ENCODE data around the gene PLA2G4C.

Gene PLA2G4C

DNA sequence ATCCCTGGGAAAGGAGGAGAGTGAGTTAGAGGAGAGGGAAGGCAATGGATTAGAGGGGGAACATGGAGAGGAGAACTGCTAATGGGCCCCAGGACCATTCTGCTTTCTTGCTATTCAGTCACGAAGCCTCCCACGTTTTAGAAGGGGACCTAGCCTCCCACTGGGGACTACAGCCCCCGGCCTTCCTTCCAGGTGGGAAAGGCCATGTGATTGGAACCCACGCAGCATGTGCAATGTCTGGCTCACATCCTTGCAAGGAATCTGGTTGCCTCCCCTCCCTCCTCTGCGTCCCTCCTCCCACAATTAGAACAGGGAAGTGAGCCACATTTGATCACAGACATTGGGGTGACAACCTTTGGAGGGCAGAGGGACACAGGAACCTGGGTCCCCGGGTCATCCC is 22.5 kb upstream of the PLA2G4C start:
- peaks cover 2% of the 10 kb centered on the region for H3K36me3 ChIP-seq (ENCODE audit: insufficient read depth, low read length)
- H3K27ac ChIP-seq (ENCODE audit: low read depth, low read length), result no peak overlapping the region
- H3K4me3 ChIP-seq (ENCODE audit: low read depth in 1 of 2, low read length in 2 of 2), result no peak overlapping the region
- H3K9ac ChIP-seq (ENCODE audit: low read length), result no peak overlapping the region
- no peaks in the 10 kb centered on the region for H3K4me1 ChIP-seq (ENCODE audit: insufficient read depth, low read length)
- no peaks in the 10 kb centered on the region for H3K9me3 ChIP-seq (ENCODE audit: low read length)
- H3K27me3 ChIP-seq (ENCODE audit: control insufficient read depth in 1 of 2, insufficient read depth in 2 of 2, low read length in 2 of 2), result no peaks in the 10 kb centered on the region

GRCh38 chr19:48127561-48127960 is 16.9 kb upstream of the PLA2G4C start:
- Histone ChIP-seq H3K4me1 (ENCODE audit: insufficient read depth, low read length) (no peaks in the 10 kb centered on the region), H3K27ac (ENCODE audit: low read depth, low read length) (no peak overlapping the region), H3K9ac (ENCODE audit: low read length) (no peak overlapping the region), H3K27me3 (ENCODE audit: control insufficient read depth in 1 of 2, insufficient read depth in 2 of 2, low read length in 2 of 2) (no peaks in the 10 kb centered on the region), H3K4me3 (ENCODE audit: low read depth in 1 of 2, low read length in 2 of 2) (no peak overlapping the region), H3K36me3 (ENCODE audit: insufficient read depth, low read length) (peaks cover 11% of the 10 kb centered on the region), H3K9me3 (ENCODE audit: low read length) (no peaks in the 10 kb centered on the region)

DNA sequence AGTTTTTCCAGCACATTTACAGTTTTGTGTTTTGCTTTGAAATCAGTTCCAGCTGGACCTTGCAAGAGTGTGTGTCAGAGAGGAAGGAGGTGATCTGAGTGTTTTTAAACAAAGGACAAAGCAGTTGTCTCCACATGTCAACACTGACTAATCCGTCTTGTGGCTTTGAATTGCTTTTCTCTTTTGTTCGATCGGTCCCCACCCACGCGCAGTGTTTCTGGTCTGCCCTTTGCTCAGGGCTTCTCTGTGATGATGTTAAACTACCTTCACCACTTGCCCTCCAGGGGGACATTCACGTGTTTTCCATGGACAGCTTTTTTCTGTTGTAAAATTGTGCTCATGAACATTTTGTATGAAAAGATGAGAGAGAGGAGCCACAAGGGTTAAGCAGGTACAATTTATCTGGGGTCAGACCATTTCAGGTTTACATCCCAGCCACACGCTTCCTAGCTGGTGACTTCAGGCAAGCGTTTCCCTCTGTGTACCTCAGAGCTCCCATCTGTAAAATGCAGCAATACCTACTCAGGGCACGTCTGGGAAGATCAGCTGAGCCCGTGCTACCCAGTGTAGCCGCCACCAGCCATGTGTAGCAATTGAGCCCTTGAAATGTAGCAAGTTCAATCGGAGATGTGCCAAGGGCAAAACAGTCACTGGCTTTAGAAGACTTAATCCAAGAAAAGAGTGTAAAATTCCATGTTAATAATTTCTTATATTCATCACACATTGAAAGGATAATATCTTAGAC is 13.5 kb upstream of the PLA2G4C start:
- Histone ChIP-seq H3K4me3 (ENCODE audit: low read depth in 1 of 2, low read length in 2 of 2) (no peak overlapping the region), H3K4me1 (ENCODE audit: insufficient read depth, low read length) (no peaks in the 10 kb centered on the region), H3K9ac (ENCODE audit: low read length) (no peak overlapping the region), H3K9me3 (ENCODE audit: low read length) (no peaks in the 10 kb centered on the region), H3K27me3 (ENCODE audit: control insufficient read depth in 1 of 2, insufficient read depth in 2 of 2, low read length in 2 of 2) (no peaks in the 10 kb centered on the region), H3K36me3 (ENCODE audit: insufficient read depth, low read length) (peaks cover 11% of the 10 kb centered on the region), H3K27ac (ENCODE audit: low read depth, low read length) (no peak overlapping the region)

GRCh38 chr19:48122421-48122820 is 11.8 kb upstream of the PLA2G4C start:
- Histone ChIP-seq H3K9ac (ENCODE audit: low read length) (no peak overlapping the region), H3K36me3 (ENCODE audit: insufficient read depth, low read length) (peaks cover 2% of the 10 kb centered on the region), H3K27me3 (ENCODE audit: control insufficient read depth in 1 of 2, insufficient read depth in 2 of 2, low read length in 2 of 2) (no peaks in the 10 kb centered on the region), H3K9me3 (ENCODE audit: low read length) (no peaks in the 10 kb centered on the region), H3K4me3 (ENCODE audit: low read depth in 1 of 2, low read length in 2 of 2) (no peak overlapping the region), H3K27ac (ENCODE audit: low read depth, low read length) (no peak overlapping the region), H3K4me1 (ENCODE audit: insufficient read depth, low read length) (no peaks in the 10 kb centered on the region)

GRCh38 chr19:48121909-48122371 is 11.3 kb upstream of the PLA2G4C start:
- Histone ChIP-seq H3K4me1 (ENCODE audit: insufficient read depth, low read length) (no peaks in the 10 kb centered on the region), H3K9me3 (ENCODE audit: low read length) (no peaks in the 10 kb centered on the region), H3K4me3 (ENCODE audit: low read depth in 1 of 2, low read length in 2 of 2) (no peak overlapping the region), H3K27ac (ENCODE audit: low read depth, low read length) (no peak overlapping the region), H3K36me3 (ENCODE audit: insufficient read depth, low read length) (no peaks in the 10 kb centered on the region), H3K27me3 (ENCODE audit: control insufficient read depth in 1 of 2, insufficient read depth in 2 of 2, low read length in 2 of 2) (no peaks in the 10 kb centered on the region), H3K9ac (ENCODE audit: low read length) (no peak overlapping the region)

DNA sequence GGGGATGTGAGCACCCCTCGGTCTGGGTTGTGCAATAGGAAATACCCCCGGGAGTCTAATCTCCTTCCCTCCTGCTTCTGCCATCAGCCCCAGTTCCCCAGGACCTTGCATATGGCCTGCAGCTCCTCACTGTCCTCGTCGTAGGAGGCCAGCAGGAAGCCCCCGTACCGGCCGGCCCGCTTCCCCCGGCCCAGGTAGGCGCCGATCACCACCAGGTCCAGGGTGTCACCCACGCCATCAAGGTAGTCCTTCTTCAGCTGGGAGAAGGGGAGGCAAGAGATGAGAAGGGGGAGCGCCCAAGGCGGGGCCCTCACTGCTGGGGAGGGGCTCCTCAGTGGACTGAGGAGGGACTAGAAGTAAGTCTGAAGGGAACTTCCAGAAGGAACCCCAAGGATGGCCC is 10.4 kb upstream of the PLA2G4C start:
- Histone ChIP-seq H3K4me1 (ENCODE audit: insufficient read depth, low read length) (no peaks in the 10 kb centered on the region), H3K9ac (ENCODE audit: low read length) (no peak overlapping the region), H3K27ac (ENCODE audit: low read depth, low read length) (no peak overlapping the region), H3K27me3 (ENCODE audit: control insufficient read depth in 1 of 2, insufficient read depth in 2 of 2, low read length in 2 of 2) (no peaks in the 10 kb centered on the region), H3K36me3 (ENCODE audit: insufficient read depth, low read length) (no peaks in the 10 kb centered on the region), H3K4me3 (ENCODE audit: low read depth in 1 of 2, low read length in 2 of 2) (no peak overlapping the region), H3K9me3 (ENCODE audit: low read length) (no peaks in the 10 kb centered on the region)

DNA sequence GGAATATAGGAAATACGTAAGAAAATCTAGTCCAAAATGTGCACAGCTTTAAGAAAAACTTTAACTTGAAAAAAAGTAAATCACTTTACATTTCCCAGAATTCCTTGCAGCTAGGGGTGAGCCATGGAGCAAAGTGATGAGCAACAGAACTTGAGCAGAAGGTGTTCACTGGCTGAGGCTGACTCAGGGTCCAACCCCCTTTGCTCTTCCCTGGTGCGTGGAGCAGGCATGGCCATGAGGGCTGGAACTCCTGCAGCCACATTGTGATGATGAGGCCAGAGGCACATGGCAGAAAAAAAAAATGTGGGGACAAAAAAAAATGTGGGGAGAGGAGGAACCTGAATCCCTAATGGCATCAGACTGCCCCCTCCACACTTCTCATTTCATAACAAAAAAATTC is 9.9 kb upstream of the PLA2G4C start:
- H3K4me3 ChIP-seq (ENCODE audit: low read depth in 1 of 2, low read length in 2 of 2), result no peak overlapping the region
- no peak overlapping the region for H3K27ac ChIP-seq (ENCODE audit: low read depth, low read length)
- H3K9me3 ChIP-seq (ENCODE audit: low read length), result no peaks in the 10 kb centered on the region
- H3K4me1 ChIP-seq (ENCODE audit: insufficient read depth, low read length), result no peaks in the 10 kb centered on the region
- H3K9ac ChIP-seq (ENCODE audit: low read length), result no peak overlapping the region
- no peaks in the 10 kb centered on the region for H3K27me3 ChIP-seq (ENCODE audit: control insufficient read depth in 1 of 2, insufficient read depth in 2 of 2, low read length in 2 of 2)
- H3K36me3 ChIP-seq (ENCODE audit: insufficient read depth, low read length), result no peaks in the 10 kb centered on the region

DNA sequence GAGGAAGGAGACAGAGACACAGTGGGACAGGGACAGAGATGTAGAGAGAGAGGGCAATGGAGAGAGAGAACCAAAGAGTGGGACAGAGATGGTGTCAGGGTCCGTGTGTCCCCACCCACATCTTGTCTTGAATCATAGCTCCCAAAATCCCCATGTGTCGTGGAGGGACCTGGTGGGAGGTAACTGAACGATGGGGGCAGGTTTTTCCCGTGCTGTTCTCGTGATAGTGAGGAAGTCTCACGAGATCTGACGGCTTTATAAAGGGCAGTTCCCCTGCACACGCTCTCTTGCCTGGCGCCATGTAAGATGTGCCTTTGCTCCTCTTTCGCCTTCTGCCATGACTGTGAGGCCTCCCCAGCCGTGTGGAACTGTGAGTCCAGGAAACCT is 7.5 kb upstream of the PLA2G4C start:
- Histone ChIP-seq H3K36me3 (ENCODE audit: insufficient read depth, low read length) (no peaks in the 10 kb centered on the region), H3K27me3 (ENCODE audit: control insufficient read depth in 1 of 2, insufficient read depth in 2 of 2, low read length in 2 of 2) (no peaks in the 10 kb centered on the region), H3K9ac (ENCODE audit: low read length) (no peak overlapping the region), H3K9me3 (ENCODE audit: low read length) (no peaks in the 10 kb centered on the region), H3K27ac (ENCODE audit: low read depth, low read length) (no peak overlapping the region), H3K4me1 (ENCODE audit: insufficient read depth, low read length) (no peaks in the 10 kb centered on the region), H3K4me3 (ENCODE audit: low read depth in 1 of 2, low read length in 2 of 2) (no peak overlapping the region)

DNA sequence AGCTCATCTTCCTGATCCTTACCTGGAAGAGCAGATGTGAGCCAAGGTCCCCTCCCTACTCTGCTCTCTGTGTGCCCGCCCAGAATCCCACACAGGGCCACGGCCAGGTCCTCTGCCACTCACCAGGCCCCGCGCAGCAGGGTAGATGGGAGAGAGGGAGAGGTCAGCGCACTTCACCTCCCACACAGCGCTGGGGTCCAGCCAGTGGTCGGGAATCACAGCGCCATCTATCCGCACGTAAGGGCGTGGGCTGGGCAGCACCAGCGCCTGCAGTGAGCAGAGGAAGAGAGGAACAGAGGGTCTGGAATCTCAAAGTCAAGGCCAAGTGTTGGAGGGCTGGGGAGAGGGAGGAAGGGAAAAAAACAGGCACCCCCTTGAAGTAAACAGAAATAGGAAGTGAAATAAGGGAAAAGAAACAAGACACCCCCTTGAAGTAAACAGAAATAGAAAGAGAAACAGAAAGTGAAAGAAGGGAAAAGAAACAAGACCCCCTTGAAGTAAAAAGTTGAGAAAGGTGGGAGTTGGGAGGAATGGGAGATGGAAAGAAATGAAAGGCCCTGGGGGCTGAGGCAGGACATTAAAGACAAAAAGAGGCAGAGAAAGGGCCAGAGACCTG is 7.0 kb upstream of the PLA2G4C start:
- Histone ChIP-seq H3K9me3 (ENCODE audit: low read length) (no peaks in the 10 kb centered on the region), H3K27me3 (ENCODE audit: control insufficient read depth in 1 of 2, insufficient read depth in 2 of 2, low read length in 2 of 2) (no peaks in the 10 kb centered on the region), H3K27ac (ENCODE audit: low read depth, low read length) (no peak overlapping the region), H3K4me3 (ENCODE audit: low read depth in 1 of 2, low read length in 2 of 2) (no peak overlapping the region), H3K36me3 (ENCODE audit: insufficient read depth, low read length) (no peaks in the 10 kb centered on the region), H3K4me1 (ENCODE audit: insufficient read depth, low read length) (no peaks in the 10 kb centered on the region), H3K9ac (ENCODE audit: low read length) (no peak overlapping the region)

DNA sequence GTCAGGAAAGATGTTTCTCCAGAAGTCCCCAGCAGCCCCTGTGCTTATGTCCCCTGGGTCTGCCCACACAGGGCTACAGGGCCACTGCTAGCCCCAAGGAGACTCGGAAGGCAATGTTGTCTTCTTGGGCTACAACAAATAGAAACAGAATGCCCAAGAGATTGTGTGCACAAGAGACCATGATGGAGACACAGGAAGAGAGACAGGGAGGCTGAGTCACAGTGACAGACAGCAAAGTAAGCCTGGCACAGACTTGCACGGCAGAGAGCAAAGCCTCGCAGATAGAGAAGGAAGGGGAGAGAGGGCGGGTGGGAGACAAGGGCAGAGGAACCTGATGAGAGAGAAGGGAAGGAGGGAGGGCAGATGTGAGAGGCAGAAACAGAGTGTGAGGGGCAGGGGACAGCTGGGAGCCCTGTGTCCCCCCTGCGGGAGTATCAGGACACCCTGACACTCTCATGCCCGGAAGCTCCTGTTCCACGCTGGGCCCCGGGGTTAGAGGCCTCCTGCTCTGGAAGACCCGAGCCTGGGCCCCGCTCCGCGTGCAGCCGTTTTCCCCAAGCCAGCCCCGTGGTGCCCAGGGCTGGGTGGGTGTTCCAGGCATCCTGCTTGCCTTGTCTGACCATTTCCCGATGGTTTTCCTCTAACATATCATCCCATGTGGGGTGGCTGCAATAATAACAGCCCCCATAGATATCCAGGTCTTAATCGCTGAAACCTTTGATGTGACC is 2.7 kb upstream of the PLA2G4C start:
- H3K27me3 ChIP-seq (ENCODE audit: control insufficient read depth in 1 of 2, insufficient read depth in 2 of 2, low read length in 2 of 2), result no peaks in the 10 kb centered on the region
- H3K36me3 ChIP-seq (ENCODE audit: insufficient read depth, low read length), result no peaks in the 10 kb centered on the region
- peaks cover 9% of the 10 kb centered on the region for H3K4me1 ChIP-seq (ENCODE audit: insufficient read depth, low read length)
- no peak overlapping the region for H3K27ac ChIP-seq (ENCODE audit: low read depth, low read length)
- H3K9me3 ChIP-seq (ENCODE audit: low read length), result no peaks in the 10 kb centered on the region
- no peak overlapping the region for H3K9ac ChIP-seq (ENCODE audit: low read length)
- no peak overlapping the region for H3K4me3 ChIP-seq (ENCODE audit: low read depth in 1 of 2, low read length in 2 of 2)

DNA sequence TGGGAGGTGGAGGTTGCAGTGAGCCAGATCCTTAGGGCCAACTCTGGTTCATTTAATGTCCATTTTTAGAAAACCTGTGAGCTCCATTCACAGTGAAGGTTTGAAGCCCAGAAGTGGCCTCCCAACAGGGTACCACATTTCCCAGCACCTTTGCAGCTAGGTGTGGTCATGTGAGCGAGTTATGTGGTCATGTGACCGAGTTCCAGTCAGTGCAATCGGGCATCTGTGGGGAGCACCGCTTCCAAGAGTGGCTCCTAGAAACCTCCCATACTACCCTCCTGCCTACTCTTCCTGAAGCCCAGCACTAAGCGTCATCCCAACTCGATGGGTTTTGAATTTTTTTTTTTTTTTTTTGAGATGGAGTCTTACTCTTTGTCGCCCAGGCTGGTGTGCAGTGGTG is 663 bp upstream of the PLA2G4C start:
- Histone ChIP-seq H3K9me3 (ENCODE audit: low read length) (no peaks in the 10 kb centered on the region), H3K36me3 (ENCODE audit: insufficient read depth, low read length) (no peaks in the 10 kb centered on the region), H3K27me3 (ENCODE audit: control insufficient read depth in 1 of 2, insufficient read depth in 2 of 2, low read length in 2 of 2) (no peaks in the 10 kb centered on the region), H3K9ac (ENCODE audit: low read length) (no peak overlapping the region), H3K4me3 (ENCODE audit: low read depth in 1 of 2, low read length in 2 of 2) (peak overlapping the region in 1 of 2 donors; percentile 72), H3K27ac (ENCODE audit: low read depth, low read length) (no peak overlapping the region), H3K4me1 (ENCODE audit: insufficient read depth, low read length) (peaks cover 18% of the 10 kb centered on the region)
